ENCODE data around the gene DNAJC1.
"Not testable (repeated sequence)": the region's sequence is repeated elsewhere in the genome, so short reads cannot be mapped to it uniquely, and the experiment has no call there.

Gene DNAJC1

GRCh38 chr10:21726601-21727225 is 276.8 kb downstream of the DNAJC1 start:
- DNase-seq (ENCODE audit: low read depth in 2 of 2) = no peak

DNA sequence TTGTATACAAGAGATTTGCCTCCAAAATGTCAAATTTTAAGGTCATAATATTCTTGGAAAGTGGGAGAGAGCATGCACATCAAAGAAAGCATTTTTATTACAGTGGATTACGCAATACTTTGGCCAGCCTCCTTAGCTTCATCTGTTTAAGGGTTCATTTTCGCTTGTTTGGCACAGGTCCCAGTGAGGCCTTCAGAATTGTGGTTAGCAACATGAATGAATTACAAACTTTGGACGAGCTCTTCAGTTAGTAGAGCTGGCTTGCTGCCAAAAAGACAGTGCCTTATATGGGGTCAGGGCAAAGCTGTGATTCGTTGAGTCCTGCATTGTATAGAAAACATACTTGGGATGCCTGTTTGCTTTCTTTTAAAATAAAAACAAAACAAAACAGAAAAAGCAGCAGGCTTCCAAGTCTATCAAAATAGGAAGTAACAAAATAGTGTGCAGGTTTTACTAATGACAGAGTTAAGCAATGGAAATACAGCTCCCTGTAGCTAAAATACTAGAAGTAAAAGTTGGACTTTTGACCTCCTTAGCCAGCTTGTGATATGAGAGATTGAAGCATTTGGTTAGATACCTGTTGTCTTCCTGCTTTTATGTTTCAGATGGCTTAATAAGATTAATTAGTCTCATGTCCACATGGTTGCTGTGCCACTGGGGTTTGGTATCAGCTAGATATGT is 278.7 kb downstream of the DNAJC1 start:
- DNase-seq (ENCODE audit: low read depth in 2 of 2) = no peak

- no peak for DNase-seq (ENCODE audit: low read depth in 2 of 2)
Observed at GRCh38 chr10:21724020-21724589, 279.4 kb downstream of the DNAJC1 start.

DNA sequence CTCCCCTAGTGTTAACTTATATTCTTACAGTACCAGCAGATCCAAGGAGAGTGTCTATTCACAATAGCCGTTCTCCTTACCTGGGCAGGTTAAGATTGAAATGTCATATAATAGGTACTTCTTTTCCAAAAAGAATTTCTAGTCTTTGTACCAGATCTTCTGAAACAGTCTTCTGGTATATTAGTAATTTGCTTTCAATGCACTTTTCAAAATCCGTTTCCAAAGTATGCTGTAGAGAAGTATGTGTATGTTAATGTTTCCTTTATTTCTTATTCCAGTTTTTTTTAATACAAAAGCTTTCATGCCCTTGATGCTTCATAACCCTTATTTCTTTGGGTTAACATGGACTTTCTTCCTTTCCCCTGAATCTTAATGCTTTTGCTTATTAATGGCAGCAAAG is 281.3 kb downstream of the DNAJC1 start:
- no peak for DNase-seq (ENCODE audit: low read depth in 2 of 2)

GRCh38 chr10:21721000-21721665 is 282.4 kb downstream of the DNAJC1 start:
- no peak for DNase-seq (ENCODE audit: low read depth in 2 of 2)

GRCh38 chr10:21720090-21720489 is 283.4 kb downstream of the DNAJC1 start:
- DNase-seq (ENCODE audit: low read depth in 2 of 2) = no peak

DNA sequence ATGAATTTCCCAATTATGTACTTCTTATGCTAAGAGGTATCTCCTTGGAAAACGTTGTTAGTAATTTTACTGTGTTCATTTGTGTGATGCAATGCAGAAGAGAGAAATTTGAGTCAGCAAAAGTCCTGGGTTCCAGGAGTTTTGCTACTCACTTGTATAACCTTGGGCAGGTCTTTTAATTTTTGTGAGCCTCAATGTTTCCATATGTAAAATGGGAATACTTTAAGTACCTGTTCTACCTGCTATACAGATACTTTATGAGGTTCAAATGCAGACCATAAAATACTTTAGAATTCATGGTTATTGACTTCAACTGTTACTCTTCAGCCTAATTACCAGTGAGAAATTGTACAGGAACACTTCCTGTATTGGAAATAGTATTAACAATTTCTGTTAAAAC is 284.0 kb downstream of the DNAJC1 start:
- DNase-seq (ENCODE audit: low read depth in 2 of 2) = no peak

DNA sequence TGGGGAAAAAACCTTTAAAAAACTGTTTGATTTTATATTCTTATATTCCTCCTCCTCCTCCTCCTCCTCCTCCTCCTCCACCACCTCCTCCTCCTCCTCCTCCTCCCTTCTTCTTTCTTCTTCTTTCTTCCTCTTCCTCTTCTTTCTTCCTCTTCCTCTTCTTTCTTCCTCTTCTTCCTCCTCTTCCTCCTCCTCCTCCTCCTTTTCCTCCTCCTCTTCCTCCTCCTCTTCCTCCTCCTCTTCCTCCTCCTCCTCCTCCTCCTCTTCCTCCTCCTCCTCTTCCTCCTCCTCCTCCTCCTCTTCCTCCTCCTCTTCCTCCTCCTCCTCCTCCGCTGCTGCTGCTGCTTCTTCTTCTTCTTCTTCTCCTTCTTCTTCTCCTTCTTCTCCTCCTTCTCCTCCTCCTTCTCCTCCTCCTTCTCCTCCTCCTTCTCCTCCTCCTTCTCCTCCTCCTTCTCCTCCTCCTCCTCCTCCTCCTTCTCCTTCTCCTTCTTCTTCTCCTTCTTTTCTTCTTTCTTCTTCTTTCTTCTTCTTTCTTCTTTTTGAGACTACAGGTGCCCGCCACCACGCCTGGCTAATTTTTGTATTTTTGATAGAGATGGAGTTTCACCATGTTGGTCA is 286.0 kb downstream of the DNAJC1 start:
- not testable (repeated sequence) for DNase-seq (ENCODE audit: low read depth in 2 of 2)

- DNase-seq (ENCODE audit: low read depth in 2 of 2) = no peak
Observed at GRCh38 chr10:21715531-21716195, 287.9 kb downstream of the DNAJC1 start.

DNA sequence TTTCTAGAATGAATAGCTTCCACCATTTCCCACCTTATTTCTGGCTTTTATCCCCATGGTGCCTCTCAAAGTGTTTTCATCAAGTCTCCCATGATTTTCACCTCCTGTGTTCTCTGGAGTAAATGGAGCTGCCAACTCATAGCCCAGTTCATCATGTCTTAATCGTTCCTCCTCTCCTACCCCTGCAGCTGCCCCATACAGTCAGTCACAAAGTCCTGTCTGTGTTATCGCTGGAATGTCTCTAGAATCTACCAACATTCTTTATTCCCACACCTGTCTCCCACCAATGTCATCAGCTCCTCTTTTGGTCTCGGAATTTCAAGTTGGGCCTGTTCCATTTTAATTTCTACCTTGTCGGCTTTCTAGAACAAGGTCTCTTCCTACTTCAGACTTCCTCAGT is 290.6 kb downstream of the DNAJC1 start:
- no peak for DNase-seq (ENCODE audit: low read depth in 2 of 2)

DNA sequence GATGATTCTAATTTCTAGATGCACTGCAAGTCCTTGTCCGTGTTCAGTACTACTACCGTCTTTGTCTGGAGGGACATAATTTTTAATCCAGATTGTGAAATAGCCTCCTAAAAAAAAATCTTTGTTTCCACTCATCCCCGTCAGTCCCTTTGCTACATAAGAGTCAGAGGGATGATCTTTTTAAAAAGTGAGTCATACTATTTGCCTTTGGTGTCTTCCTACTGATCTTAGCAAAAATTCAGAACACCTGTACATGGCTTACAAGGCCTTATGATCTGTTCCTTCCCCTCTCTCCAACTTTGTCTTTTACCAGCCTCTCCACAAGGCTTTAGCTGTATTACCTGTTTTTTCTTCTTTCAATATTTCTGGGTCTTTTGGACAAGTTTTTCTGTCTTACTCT is 296.0 kb downstream of the DNAJC1 start:
- no peak for DNase-seq (ENCODE audit: low read depth in 2 of 2)
